CD4-positive, CD25-positive, alpha-beta regulatory T cell (primary cell): ENCODE measurements around the gene CCDC50. TPM values are rescaled to one million over a fixed set of nuclear protein-coding genes. Genes with fewer than 3 reads are reported as not detected.
A peak's percentile ranks its signal among the peaks of the same experiment; 100 is the strongest.

Experiments
- ATAC-seq, 2 donors: fragments of 150-1000 bp; cut with Tn5 transposase; one replicate each; pipeline ENCODE4 v1.10.0; 2021; ENCODE audit warnings: low read depth in 2 of 2, moderate number of reproducible peaks in 2 of 2, moderate library complexity in 1 of 2
- DNase-seq, 3 donors: peaks; one replicate each; pipeline versions ENCODE4 v3.0.0 to v3.0.0-alpha.2; 2012 to 2022; ENCODE audit warnings: mixed read lengths in 1 of 3
- H3K27ac ChIP-seq: one replicate; pipeline ENCODE4 v1.7.0; 2013; ENCODE audit warnings: mild to moderate bottlenecking, low read length; ENCODE audit not compliant: insufficient read depth, poor library complexity, severe bottlenecking
- H3K27me3 ChIP-seq: one replicate; pipeline ENCODE4 v1.7.0; 2013; ENCODE audit warnings: low read length; ENCODE audit not compliant: control insufficient read depth, insufficient read depth
- H3K36me3 ChIP-seq: one replicate; pipeline ENCODE4 v1.7.0; 2013; ENCODE audit warnings: mild to moderate bottlenecking, low read length, moderate library complexity; ENCODE audit not compliant: control insufficient read depth, insufficient read depth
- H3K4me1 ChIP-seq: 2 replicates; pipeline ENCODE4 v1.7.0; 2013; ENCODE audit warnings: mild to moderate bottlenecking, low read length; ENCODE audit not compliant: insufficient read depth, control insufficient read depth, poor library complexity, severe bottlenecking
- H3K4me3 ChIP-seq: one replicate; pipeline ENCODE4 v1.7.0; 2013; ENCODE audit warnings: low read depth, mild to moderate bottlenecking, low read length, moderate library complexity
- H3K9me3 ChIP-seq, 2 experiments: 1 replicate in 1 of 2; 2 replicates in 1 of 2; pipeline ENCODE4 v1.7.0; 2013; ENCODE audit warnings: low read length in 2 of 2, mild to moderate bottlenecking in 1 of 2, moderate library complexity in 1 of 2; ENCODE audit not compliant: control insufficient read depth in 2 of 2
- H3K27ac Mint-ChIP-seq, 3 donors: one replicate each; pipeline ENCODE4 v1.8.0; 2020 to 2022; ENCODE audit warnings: mild to moderate bottlenecking in 3 of 3, mixed read lengths in 3 of 3, moderate library complexity in 2 of 3
- H3K27me3 Mint-ChIP-seq: one replicate; pipeline ENCODE4 v1.8.0; 2022; ENCODE audit warnings: mild to moderate bottlenecking, mixed read lengths
- H3K36me3 Mint-ChIP-seq: one replicate; pipeline ENCODE4 v1.8.0; 2020; ENCODE audit warnings: mixed read lengths
- H3K4me1 Mint-ChIP-seq, 4 donors: one replicate each; pipeline ENCODE4 v1.8.0; 2020 to 2022; ENCODE audit warnings: mixed read lengths in 4 of 4, mild to moderate bottlenecking in 1 of 4
- H3K4me3 Mint-ChIP-seq, 4 donors: one replicate each; pipeline ENCODE4 v1.8.0; 2020 to 2022; ENCODE audit warnings: mild to moderate bottlenecking in 4 of 4, mixed read lengths in 4 of 4, moderate library complexity in 3 of 4
- H3K9me3 Mint-ChIP-seq, 7 donors: one replicate each; pipeline ENCODE4 v1.8.0; 2020 to 2022; ENCODE audit warnings: mixed read lengths in 7 of 7, mild to moderate bottlenecking in 3 of 7, moderate library complexity in 2 of 7
- polyA plus RNA-seq, 4 donors: library from polyadenylated mRNA; unstranded; fragments of 300-500 nt; fragmentation: Illumina TruSeq; gene quantifications; one replicate each; pipeline ENCODE4 v1.2.3, GENCODE V29; 2021
- total RNA-seq: library from RNA; stranded (reverse); gene quantifications from one replicate; pipeline ENCODE4 v1.2.3, GENCODE V29; 2022

CCDC50 gene
- total and polyA plus RNA-seq, 5 donors from 2014 or later: 7.8 to 11.4 (median 9.4) TPM

- Mint-ChIP-seq H3K9me3 (no peaks in the 10 kb centered on the region), H3K4me1 (peaks cover 5 to 23% (median 8%) of the 10 kb centered on the region in 4 donors), H3K27ac (no peak overlapping the region), H3K4me3 (no peak overlapping the region), H3K36me3 (peaks cover 5% of the 10 kb centered on the region), H3K27me3 (no peaks in the 10 kb centered on the region)
- Histone ChIP-seq H3K36me3 (no peaks in the 10 kb centered on the region), H3K4me1 (no peaks in the 10 kb centered on the region), H3K4me3 (no peak overlapping the region), H3K27ac (no peak overlapping the region), H3K27me3 (no peaks in the 10 kb centered on the region), H3K9me3 (no peaks in the 10 kb centered on the region)
- DNase-seq (no peak), ATAC-seq (no peak)
Measured at GRCh38 chr3:191376516-191377141, 47.4 kb downstream of the CCDC50 start.

- ATAC-seq (no peak), DNase-seq (no peak)
- no peaks in the 10 kb centered on the region for H3K27me3 ChIP-seq
- H3K36me3 ChIP-seq: no peaks in the 10 kb centered on the region
- Mint-ChIP-seq H3K4me3 (no peak overlapping the region), H3K4me1 (peaks cover 4 to 16% (median 7%) of the 10 kb centered on the region in 4 donors), H3K9me3 (peaks cover 0 to 4% (median 0%) of the 10 kb centered on the region in 7 donors), H3K27ac (peak overlapping the region in 2 of 3 donors; percentile 25 to 51), H3K36me3 (peaks cover 11% of the 10 kb centered on the region), H3K27me3 (no peaks in the 10 kb centered on the region)
- H3K27ac ChIP-seq: no peak overlapping the region
- H3K4me3 ChIP-seq: no peak overlapping the region
- H3K4me1 ChIP-seq: no peaks in the 10 kb centered on the region
- no peaks in the 10 kb centered on the region for H3K9me3 ChIP-seq
Measured at GRCh38 chr3:191378142-191378812, 49.1 kb downstream of the CCDC50 start.

GRCh38 chr3:191379446-191379845, 50.3 kb downstream of the CCDC50 start:
- Mint-ChIP-seq H3K4me3 (peak overlapping the region in 1 of 4 donors; percentile 21), H3K27ac (peak overlapping the region in 1 of 3 donors; percentile 22), H3K36me3 (peaks cover 11% of the 10 kb centered on the region), H3K9me3 (peaks cover 0 to 4% (median 0%) of the 10 kb centered on the region in 7 donors), H3K27me3 (no peaks in the 10 kb centered on the region), H3K4me1 (peaks cover 4 to 16% (median 7%) of the 10 kb centered on the region in 4 donors)
- peak in 1 of 3 donors; percentile 11 for DNase-seq
- no peak for ATAC-seq
- peak overlapping the region; percentile 1 for H3K27ac ChIP-seq
- H3K9me3 ChIP-seq: no peaks in the 10 kb centered on the region
- H3K4me1 ChIP-seq: no peaks in the 10 kb centered on the region
- H3K36me3 ChIP-seq: no peaks in the 10 kb centered on the region
- no peaks in the 10 kb centered on the region for H3K27me3 ChIP-seq
- H3K4me3 ChIP-seq: no peak overlapping the region

- no peaks in the 10 kb centered on the region for H3K27me3 Mint-ChIP-seq
- H3K4me3 Mint-ChIP-seq: no peak overlapping the region
- Histone ChIP-seq H3K27ac (no peak overlapping the region), H3K9me3 (no peaks in the 10 kb centered on the region), H3K4me1 (no peaks in the 10 kb centered on the region), H3K27me3 (no peaks in the 10 kb centered on the region), H3K36me3 (no peaks in the 10 kb centered on the region), H3K4me3 (no peak overlapping the region)
- no peak for DNase-seq
- H3K4me1 Mint-ChIP-seq: peaks cover 4 to 16% (median 7%) of the 10 kb centered on the region in 4 donors
- H3K27ac Mint-ChIP-seq: no peak overlapping the region
- peaks cover 0 to 4% (median 0%) of the 10 kb centered on the region in 7 donors for H3K9me3 Mint-ChIP-seq
- H3K36me3 Mint-ChIP-seq: peaks cover 16% of the 10 kb centered on the region
- no peak for ATAC-seq
Measured at GRCh38 chr3:191380001-191380400, 50.8 kb downstream of the CCDC50 start.

- Histone ChIP-seq H3K27ac (no peak overlapping the region), H3K4me3 (no peak overlapping the region), H3K36me3 (no peaks in the 10 kb centered on the region), H3K27me3 (no peaks in the 10 kb centered on the region), H3K9me3 (no peaks in the 10 kb centered on the region), H3K4me1 (no peaks in the 10 kb centered on the region)
- H3K4me3 Mint-ChIP-seq: no peak overlapping the region
- peaks cover 4 to 16% (median 7%) of the 10 kb centered on the region in 4 donors for H3K4me1 Mint-ChIP-seq
- DNase-seq: no peak
- ATAC-seq: no peak
- H3K9me3 Mint-ChIP-seq: peaks cover 0 to 4% (median 0%) of the 10 kb centered on the region in 7 donors
- peaks cover 16% of the 10 kb centered on the region for H3K36me3 Mint-ChIP-seq
- no peaks in the 10 kb centered on the region for H3K27me3 Mint-ChIP-seq
- H3K27ac Mint-ChIP-seq: no peak overlapping the region
Measured at GRCh38 chr3:191381303-191381702, 52.1 kb downstream of the CCDC50 start.

- peaks cover 4 to 18% (median 7%) of the 10 kb centered on the region in 4 donors for H3K4me1 Mint-ChIP-seq
- no peaks in the 10 kb centered on the region for H3K27me3 Mint-ChIP-seq
- no peak for ATAC-seq
- H3K9me3 ChIP-seq: no peaks in the 10 kb centered on the region
- no peak overlapping the region for H3K4me3 ChIP-seq
- H3K4me1 ChIP-seq: no peaks in the 10 kb centered on the region
- no peak overlapping the region for H3K27ac Mint-ChIP-seq
- H3K36me3 ChIP-seq: no peaks in the 10 kb centered on the region
- no peak overlapping the region for H3K4me3 Mint-ChIP-seq
- H3K27ac ChIP-seq: no peak overlapping the region
- H3K9me3 Mint-ChIP-seq: peaks cover 0 to 4% (median 0%) of the 10 kb centered on the region in 7 donors
- no peaks in the 10 kb centered on the region for H3K27me3 ChIP-seq
- H3K36me3 Mint-ChIP-seq: peaks cover 19% of the 10 kb centered on the region
- DNase-seq: no peak
Measured at GRCh38 chr3:191382661-191383060, 53.5 kb downstream of the CCDC50 start.

GRCh38 chr3:191383124-191383523, 53.9 kb downstream of the CCDC50 start:
- ATAC-seq (no peak), DNase-seq (no peak)
- Mint-ChIP-seq H3K36me3 (peaks cover 19% of the 10 kb centered on the region), H3K27me3 (no peaks in the 10 kb centered on the region), H3K4me3 (no peak overlapping the region), H3K9me3 (peaks cover 0 to 4% (median 0%) of the 10 kb centered on the region in 7 donors), H3K27ac (no peak overlapping the region), H3K4me1 (peaks cover 4 to 18% (median 7%) of the 10 kb centered on the region in 4 donors)
- H3K4me3 ChIP-seq: no peak overlapping the region
- H3K27me3 ChIP-seq: no peaks in the 10 kb centered on the region
- H3K4me1 ChIP-seq: no peaks in the 10 kb centered on the region
- no peaks in the 10 kb centered on the region for H3K36me3 ChIP-seq
- no peaks in the 10 kb centered on the region for H3K9me3 ChIP-seq
- no peak overlapping the region for H3K27ac ChIP-seq
